GM19238 (cell line): Measurements from ENCODE around the gene DACH1.

Experiments
- DNase-seq: peaks from one replicate; pipeline ENCODE4 v3.0.0; 2011; ENCODE audit warnings: low spot score; ENCODE audit not compliant: insufficient read length

Gene DACH1

DNA sequence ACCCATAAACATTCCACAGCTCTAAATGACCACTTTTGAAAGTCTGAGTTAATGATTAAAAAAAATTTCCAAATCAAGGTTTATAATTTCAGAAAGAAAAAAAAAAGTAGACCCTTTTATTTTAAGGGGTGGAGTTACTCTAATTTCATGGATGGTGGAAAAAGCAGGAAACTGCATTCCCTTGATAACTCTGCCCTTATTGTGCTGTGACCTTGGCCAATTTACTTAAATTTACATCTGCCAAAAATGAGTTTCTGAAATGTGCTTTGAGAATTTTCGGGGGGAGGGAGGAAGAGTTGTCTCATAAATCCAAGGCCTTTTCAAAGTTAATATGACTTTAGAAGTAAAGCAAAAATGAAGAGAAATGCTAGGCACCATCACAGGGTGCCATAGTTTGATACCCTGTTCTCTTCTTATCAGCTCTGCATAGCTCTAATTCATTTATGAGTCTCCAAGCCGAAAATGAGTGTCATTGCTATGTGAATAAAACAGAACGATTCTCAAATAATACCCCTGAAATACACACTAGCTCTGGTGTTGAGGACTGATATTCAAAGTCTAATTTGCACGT is 367.0 kb downstream of the DACH1 start:
- DNase-seq = no peak

DNA sequence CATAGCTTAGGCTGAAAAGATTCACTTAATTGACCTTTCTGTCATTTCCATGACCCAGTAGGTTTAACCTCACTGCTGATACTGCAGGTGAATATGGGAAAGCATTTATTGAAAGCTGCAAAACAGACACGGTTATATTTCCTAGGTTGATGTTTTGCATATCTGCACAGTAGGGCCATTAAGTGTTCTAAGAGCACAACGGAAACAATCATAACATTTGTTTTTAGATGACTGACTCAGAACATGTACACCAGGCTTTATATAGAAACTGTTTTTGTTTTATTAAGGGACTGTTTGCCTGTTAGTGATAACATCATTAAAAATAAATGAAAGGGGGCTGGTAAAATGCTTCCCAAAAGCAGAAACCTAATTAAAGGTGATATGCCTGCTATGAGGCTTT is 367.8 kb downstream of the DACH1 start:
- no peak for DNase-seq

DNA sequence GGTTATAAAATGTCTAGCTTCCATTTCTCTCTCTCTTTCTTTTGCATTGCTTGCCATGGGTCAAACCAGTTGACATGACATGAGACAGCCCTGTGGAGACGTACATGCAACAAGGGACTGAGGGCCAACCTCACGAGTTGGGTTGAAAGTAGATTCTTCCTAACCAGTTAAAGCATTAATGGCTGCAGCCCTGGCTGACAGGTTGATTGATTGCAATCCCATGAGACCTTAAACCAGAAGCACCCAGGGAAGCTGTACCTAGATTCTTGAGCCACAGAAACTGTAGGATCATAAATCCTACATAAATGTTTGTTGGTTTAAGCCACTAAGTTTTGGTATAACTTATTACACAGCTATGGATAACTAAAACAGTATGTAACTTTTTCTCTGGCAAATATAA is 373.8 kb downstream of the DACH1 start:
- DNase-seq = no peak

DNA sequence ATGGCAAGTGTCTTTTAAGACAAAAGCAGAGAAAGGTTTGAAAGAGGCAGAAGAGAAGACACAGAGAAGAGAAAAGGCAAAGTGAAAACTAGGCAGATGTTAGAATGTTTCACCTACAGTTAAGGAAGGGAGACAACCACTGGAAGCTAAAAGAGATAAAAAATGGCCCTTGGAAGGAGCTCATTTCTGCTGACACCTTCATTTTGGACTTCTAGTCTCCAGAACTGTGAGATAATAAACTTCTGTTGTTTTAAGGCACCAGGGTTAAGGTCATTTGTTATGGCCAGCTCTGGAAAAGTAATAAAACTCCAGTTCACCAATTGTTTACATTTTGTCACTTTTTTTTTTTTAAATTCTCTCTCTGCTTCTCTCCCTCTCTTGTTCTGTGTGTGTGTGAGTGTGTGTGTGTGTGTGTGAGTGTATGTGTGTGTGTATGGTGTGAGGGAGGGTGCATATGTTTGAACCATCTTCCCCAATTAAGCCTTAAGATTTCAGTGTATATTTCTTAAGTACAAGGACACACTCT is 374.6 kb downstream of the DACH1 start:
- DNase-seq = no peak

DNA sequence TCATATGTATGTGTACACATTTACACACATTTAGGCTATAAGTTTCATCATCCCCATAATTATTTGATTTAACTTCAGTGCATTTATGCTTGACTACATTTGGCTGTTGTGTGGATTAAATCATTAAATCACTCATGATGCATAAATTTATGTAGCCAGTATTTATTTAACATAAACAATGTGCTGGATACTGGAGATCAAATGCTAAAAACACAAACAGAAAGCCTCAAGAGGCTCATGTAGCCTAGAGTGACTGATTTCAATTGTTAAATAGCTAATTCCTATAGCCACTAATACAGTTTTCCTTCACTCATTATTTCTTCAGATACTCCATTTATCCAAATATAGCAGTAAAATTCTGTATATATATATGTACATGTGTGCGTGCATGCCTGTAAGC is 376.0 kb downstream of the DACH1 start:
- no peak for DNase-seq

DNA sequence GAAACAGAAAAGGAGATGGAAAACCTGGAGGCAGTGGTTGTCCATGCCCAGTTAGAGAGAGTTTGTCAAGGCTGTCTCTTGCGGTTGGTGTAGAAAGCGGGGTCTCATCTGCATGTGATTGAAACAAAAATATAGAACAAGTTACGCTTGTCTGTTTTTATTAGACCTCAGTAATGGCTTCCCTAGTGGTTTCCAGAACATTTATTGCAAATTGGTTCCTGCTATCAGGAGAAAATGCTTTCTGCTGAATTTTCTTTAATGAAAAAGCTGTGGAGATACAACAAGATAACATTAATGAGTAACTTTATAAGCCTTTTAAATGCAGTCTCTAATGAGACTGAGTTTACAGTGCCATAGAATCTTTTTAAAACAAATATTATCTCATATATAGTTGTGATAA is 378.0 kb downstream of the DACH1 start:
- no peak for DNase-seq

DNA sequence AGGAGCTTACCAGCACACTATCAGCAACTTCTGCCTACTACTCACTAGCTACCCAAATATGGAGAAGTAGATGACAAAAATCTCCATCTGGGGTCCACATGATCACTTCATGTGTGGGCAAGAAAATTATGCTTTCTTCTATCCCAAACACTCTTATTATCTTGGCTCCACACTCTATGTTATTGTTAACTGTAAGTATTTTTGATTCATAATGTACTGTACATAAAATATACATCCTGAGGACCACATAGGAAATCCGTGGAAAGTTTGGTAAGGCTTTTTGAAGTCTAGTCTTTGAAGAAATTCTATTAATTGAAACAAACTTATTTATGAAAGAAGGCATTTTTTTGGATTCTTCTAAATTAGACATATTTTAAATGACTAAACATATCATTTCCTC is 378.8 kb downstream of the DACH1 start:
- DNase-seq = no peak

DNA sequence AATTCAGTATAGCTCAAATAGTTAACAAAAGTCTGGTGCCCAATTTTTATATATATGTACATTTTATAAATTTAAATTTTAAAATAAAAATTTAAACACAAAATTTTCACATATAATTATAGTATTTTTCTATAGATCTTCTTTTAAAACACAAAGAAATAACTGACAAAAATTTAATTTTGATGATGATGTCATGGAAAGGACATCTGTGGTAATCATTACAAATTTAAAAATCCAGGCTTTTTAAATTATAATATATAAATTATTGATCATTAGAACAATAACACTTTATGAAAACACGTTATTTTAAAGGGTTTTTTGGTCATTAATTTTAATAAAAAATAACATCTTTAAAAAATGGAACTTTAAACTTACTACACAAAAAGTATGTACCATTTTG is 381.1 kb downstream of the DACH1 start:
- DNase-seq = no peak

DNA sequence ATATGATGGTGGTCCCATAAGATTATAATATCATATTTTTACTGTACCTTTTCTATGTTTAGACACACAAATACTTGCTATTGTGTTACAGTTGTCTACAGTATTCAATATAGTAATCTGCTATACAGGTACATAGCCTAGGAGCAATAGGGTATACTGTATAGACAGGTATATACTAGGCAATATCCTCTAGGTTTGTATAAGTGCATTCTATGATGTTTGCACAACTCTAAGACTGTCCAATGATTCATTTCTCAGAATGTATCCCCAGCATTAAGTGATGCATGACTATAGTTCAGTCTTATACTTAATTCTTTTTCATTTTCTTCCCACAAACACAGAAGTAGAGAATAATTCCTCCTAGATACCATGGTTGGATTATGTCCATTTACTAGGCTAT is 383.3 kb downstream of the DACH1 start:
- DNase-seq = no peak

DNA sequence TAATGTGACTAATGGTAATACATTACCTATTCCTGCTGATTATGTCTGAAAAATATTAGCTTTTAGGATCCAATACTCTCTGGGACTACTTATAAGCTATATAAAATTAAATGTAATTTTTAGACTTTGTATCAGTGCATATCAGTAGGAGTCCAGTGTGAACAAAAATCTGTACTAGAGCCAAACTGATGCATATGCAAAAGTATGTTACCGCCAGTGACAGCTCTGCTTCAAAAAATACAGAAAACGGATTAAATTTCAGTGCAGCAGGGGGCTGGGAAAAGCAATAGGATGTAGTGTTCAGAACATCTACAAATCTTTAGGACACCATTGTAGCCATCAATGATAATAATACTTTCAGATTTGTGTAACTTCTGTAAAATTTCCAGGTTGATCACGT is 385.5 kb downstream of the DACH1 start:
- no peak for DNase-seq

DNA sequence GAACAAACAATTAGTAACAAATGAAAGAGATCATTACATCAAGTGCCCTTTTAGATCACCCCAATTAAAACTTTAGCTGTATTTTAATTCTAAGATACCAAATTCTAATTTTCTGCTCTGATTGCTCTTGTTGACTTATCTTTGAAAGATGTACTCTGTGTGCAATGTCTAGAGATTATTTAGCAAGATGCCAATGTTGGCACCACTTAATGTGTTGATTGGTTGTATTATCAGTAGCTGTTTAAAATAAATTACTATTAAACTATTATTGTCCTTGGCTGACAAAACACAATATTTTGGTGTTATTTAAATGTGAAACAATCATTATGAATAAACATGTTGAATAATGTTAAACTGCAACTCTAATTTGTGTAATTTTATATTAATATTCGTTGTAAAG is 386.0 kb downstream of the DACH1 start:
- no peak for DNase-seq

DNA sequence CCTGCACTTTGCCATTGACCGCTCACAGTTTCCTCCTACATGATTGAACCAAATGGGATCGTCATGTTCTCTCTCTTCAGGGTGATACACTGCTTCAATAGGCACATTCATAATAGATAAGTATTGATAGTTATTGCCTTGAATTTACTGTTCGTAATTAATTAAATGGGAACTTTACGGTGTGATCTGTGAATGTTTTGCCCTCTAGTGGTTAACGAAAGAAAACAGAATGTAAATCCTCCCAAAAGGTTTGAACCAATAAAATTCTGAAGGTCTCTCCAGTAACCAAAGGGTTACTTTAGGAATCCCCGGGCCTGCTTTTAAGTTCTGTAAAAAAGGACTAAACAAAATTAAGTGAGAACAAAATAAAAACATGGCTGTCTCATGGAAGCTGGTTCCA is 389.3 kb downstream of the DACH1 start:
- DNase-seq = no peak

DNA sequence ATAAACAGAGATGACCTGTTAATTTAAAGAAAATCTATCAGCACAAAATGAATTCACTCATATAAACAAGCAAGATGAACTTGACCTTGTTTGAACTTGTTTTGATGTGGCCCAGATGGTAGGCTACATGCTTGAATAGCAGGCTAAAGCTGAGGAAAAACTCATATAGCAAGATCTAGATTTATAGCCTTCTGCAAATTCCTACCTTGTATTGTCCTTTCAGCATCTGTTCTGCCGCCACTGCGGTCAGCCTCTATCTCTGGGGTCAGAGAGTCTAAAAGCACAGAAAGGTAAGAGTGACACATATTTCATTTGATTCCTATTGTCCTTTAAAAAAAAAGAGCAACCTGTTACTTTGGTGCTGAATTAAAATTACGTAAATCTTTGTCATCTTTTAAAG is 392.1 kb downstream of the DACH1 start:
- no peak for DNase-seq

DNA sequence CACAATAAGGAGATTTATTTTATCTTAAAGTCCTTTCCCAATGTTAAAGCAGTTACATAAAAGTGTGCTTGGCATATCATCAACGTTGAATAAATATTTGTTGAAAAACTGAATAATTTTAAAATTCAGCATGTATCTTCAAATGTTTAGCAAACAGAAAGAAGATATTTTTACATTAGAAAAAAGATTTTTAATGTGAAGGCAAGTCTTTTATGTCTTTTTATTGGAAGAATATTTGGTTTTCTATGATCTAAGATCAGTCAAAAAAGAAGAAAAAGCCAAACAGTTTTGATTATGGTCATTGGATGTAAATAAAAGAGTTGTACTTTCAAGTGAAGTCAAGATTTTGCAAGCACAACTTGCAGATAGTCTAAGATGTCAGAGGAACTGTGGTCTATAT is 397.4 kb downstream of the DACH1 start:
- no peak for DNase-seq

DNA sequence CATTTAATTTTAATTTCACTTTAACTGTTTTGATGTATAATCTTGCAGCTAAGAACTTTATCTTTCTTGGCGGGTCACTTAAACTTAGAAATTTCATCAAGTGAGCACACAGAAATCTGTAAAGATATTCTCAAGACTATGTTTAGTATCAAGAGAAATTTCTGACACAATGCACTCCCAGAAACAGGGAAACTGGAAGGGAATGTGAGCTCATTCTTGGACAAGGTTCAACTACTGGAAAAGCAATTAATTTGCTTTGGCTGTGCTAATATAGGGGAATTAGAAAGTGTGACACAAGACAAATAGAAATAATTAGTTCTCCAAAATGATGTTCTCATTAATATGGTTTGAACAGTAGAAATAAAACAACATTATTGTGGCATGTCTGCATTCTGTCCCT is 402.3 kb downstream of the DACH1 start:
- no peak for DNase-seq

DNA sequence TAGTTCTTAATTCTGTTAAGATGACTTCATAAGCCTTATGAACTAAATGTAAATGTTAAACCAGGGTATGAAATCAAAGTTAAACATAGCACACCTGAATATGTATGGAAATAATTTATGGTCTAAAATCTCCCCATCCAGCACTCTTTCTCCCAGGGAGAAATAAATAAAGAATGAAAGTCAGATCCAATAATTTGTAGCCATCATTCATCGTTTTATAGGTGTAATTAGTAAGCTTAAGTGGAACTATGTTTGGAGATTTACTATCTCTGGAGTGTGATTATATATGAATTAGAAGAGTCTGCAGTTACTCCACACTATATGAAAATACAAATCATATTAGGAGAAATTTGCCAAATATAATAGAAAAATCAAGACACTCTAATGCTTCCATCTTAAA is 405.1 kb downstream of the DACH1 start:
- DNase-seq = no peak

DNA sequence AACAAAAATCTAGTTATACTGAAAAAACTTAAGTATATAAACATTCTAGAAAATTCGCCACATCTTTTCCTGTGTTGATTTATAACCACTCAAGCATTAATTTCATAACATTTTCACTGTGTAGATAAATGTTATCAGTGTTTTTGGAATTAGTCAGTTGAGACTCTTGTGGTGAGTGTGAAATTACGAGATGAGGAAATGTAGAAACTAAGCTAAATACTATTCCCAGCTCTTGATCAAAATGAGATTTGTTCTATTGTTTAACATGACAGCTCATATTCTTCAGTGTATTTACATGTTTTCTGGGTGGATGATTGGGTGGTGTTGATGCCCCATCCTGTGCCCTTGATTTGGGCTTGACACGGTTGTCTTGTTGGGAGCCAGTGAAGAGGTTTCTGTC is 406.8 kb downstream of the DACH1 start:
- no peak for DNase-seq

DNA sequence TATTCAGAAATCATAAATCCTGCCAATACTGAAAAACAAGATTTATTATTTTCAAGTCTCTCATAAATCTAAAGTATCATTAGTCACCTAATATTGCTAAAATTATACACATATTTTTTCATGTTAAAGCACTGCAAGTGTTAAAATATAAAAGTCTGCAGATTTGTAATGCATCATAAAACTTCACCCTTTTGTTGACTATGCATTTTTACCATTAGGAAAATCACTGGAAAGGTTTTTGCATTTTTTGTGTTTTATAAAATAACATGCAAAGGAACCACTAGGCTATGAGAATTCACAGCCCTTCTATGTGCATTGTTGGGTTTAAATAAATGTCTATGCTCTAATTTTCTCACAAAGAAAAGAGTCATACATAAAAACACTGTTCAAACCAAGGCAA is 407.3 kb downstream of the DACH1 start:
- no peak for DNase-seq

DNA sequence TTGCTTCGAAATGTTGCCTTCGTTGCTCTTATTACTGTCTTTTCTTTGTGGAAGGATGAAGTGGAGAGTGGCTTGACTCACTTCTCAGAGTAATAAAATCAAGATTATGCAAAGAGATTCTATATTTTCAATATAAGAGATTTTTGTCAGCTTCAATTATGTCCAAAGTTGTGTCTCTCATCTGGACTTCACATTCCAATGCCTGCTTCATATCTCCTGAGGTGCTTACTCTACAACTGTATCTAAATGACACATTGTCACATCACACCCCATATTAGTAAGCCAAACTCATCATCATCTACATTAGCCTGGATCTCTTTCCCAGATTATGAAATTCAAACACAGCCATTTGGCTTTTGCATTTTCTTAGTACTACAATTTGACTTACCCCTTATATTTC is 409.4 kb downstream of the DACH1 start:
- no peak for DNase-seq

DNA sequence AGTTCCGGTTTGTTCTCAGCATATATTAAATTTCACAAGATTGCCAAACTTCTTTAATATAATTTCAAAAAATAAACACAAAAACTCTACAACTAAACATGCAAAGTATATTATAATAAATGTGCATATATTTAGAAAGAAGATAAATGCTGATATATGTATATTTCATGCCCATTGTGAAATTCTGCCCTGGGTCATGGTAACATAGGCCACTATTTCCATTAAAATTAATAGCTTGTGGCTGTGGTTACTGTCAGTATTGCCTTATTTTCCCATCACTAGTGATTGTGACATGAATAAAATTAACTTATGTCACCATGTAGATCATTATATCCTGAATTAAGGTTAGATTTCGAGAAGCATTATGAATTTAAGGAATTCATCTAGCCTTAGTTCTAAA is 410.9 kb downstream of the DACH1 start:
- DNase-seq = no peak

DNA sequence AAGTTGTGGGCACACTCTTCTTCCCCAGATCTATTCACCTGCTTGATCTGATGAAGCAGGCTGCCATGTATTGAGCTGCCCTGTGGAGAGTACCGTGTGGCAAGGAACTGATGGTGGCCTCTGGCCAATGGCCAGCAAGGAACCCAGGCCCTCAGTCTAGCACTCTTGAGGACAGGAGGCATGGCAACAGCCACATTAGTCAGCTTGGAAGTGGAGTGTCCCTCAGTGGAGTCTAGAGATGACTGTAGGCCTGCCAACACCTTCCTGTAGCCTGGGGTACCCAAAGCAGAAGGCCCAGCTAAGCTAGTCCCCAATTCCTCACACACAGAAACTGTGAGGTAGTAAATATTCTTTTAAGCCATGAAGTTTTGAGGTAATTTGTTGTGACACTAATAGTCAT is 412.5 kb downstream of the DACH1 start:
- no peak for DNase-seq

DNA sequence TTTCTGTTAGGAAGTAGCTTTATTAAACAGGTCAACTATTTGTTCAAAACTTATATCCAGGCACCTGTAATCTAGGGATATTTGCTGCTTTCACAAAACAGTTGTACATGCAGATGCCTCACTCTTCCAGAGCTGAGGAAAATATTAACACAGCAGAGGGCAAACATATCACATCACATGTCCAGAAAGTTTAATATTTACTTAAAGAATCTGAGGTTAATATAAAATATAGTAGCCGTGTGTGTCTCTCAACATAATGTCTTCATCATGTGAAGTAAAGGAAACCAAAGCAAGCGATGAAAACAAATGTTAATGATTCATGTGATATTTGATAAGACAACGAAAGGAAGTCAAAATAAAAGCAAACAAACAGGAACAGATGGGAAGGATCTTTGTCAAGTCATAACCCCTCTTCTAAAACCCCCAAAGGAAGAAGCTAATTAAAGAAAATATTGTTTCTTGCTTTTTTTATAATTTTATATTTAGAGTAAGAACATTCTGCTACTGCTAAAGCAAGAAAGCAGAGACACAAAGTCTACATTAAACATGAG is 418.8 kb downstream of the DACH1 start:
- no peak for DNase-seq

DNA sequence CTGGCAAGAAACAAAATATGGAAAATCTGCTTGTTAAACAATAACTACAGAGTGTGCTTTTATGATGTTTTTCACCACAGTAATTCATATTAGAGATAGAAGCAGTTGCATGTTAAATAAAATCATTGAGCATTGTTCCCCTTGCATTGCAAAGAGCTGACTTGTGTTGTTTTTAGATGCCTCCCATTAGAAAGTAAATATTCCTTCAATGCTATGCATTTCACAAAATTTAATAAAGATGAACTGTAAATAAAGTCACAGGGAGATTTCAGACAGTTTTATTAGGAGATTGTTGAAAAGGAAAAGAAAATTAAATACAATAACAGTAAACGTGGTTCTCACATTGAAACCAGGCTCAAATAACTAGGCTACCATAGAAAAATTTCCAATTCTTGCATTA is 429.3 kb downstream of the DACH1 start:
- DNase-seq = no peak

DNA sequence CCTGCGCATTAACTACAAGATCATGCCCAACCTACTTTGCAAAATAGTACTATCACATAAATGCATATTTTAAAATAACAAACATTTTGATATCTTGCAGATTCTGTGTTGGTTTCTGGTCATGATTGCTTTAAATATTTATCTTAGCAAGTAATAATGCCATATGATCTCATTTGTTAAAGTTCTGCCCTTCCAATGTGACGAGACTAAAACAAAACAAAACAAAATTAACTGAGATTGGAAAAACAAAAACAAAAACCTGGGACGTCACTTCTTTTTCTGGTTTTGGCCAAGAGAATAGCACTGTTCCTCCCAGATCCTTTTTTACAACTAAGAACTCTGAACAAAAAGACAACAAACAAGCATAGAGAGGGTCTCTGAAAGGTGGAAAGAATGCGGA is 436.3 kb downstream of the DACH1 start:
- DNase-seq = no peak
